Measurements from ENCODE around the gene EPHA4.
"Not testable (repeated sequence)": the region's sequence is repeated elsewhere in the genome, so short reads cannot be mapped to it uniquely, and the experiment has no call there.

Gene EPHA4

GRCh38 chr2:221533299-221533698 lies 38.8 kb downstream of the EPHA4 start:
- no peak for DNase-seq

DNA sequence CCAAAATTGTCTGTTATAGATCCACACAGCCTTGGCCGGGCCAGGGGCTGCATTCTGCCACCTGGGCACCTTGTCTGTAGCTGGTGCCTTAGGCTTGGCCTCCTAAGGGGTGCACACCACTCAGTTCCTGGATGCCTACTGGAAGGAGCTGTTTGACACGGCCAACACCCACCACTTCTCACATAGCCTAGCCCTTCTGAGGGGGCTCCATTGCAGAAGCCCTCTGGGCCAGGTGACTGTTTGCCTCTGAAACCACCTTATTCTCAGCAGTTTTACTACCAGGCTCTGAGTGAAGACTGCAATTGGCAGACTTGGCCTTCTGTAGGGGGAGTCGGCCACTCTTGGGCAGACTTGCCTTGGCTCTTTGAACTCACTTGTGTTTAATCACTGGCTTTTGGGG lies 39.5 kb downstream of the EPHA4 start:
- no peak for DNase-seq

DNA sequence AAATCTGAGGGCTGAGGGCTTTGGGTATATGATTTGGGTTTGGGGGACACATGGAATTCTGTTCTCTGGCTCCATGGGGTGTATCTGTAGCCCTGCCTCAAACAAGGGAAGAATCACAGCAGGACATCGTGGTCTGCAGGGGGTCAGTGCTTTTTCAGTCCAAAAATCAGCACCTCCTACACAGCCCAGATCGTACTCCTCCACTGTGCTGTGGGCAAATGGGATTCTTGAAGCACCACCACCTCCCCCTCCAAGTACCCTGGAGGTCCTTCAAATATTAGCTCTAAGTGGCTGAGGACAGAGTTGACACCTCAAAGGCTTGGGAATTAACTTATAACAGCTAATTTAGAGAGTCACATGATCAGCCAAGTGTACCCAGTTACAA lies 41.5 kb downstream of the EPHA4 start:
- DNase-seq = no peak

DNA sequence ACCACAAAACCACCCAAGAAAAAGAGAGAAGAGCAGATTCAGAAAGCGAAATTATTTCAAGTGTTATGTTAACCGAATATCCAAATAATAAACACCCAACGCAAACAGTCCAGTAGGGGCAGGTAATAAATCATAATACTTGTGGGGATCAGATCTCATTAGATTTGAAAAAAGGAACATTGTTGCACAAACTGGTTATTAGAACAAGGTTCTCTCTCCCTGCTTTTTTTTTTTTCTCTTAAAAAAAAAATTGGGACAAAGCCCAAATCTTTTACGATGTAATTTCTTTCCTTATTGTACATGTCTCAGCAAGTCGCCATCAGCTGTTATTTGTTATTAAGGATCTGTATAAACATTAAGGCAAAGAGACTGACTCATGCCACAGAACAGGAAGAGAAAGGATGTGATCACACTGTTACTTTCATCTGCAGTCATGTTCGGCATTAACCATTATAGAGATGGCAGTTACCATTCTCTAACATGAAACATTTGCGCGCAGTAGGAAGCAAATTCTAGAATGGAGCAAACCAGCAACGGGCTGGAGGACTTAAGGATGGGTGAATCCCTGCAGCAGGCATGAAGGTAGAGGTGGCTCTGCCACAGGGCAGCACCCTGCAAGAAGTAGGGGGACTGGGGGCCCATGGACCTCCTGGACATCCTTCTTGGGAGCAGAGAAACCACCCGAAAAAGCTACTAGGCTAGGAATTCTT lies 42.0 kb downstream of the EPHA4 start:
- DNase-seq = no peak

GRCh38 chr2:221529177-221529942 lies 42.7 kb downstream of the EPHA4 start:
- DNase-seq = no peak

DNA sequence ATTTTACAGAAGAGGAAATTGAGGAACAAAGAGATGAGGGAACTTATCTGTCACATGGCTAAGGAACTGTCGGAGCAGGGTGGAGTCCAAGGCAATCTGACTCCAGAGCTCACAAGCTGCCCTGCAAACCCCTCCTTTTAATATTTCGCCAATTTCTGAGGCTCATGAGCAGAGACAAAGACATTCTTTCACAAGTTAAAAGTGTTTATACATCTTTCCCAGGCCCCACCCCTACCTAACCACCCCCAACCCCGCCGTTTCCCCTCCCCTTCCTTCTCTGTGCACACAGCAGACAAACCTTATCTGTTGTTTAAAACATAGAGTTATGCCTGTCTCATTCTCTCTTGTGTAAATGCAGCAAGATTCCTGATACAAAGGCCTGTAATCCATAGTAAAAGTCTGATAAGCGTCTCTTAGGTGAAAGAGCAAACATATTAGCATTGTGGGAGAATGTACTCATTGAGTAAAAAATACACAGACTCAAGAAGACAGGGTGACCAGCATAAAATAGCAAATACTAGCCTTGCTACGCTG lies 44.3 kb downstream of the EPHA4 start:
- no peak for DNase-seq

DNA sequence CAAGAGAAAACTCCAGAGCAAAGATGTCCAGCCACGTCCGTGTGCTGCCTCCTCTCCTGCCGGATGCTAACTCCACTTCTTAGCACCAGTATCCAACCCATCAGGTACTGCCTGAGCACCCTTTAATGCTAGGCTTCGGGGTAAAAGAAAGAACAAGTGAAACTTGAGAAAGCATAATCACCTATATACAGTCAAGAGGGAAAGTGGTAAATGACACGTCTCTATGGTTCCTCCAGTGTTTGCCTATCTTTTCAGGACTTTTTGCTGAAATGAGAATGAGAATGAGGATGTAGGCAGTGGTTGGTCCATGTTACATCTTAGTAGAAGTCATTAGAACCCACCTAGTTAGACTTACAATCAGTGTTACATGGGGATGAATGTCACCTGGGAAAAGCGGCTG lies 47.9 kb downstream of the EPHA4 start:
- no peak for DNase-seq

GRCh38 chr2:221521233-221521845 lies 50.8 kb downstream of the EPHA4 start:
- no peak for DNase-seq

GRCh38 chr2:221518935-221519625 lies 53.0 kb downstream of the EPHA4 start:
- DNase-seq = no peak

- DNase-seq = no peak
These were observed 53.7 kb downstream of the EPHA4 start for GRCh38 chr2:221518201-221518934.

DNA sequence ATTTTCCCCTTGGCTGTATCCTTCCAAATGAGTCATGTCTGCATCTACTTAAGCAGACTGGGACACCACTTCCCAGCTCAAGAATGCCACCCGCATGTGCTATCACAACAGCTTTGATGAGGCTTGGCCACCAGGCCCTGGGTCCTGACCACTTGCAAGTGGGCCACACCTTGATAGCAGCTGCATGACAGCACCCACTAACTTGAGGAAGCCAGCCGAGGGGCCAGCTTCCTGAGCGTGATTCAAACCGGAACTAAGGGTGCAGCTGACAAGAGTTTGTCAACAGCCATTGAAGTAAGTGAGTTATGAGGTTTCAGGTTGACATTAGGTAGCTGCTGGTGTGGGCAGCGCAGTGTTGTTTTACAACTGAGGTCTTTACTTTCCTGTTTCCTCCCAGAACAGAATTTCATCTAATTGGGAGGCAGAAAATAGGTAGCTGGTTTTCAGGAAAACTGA lies 54.4 kb downstream of the EPHA4 start:
- DNase-seq = no peak

GRCh38 chr2:221517146-221517695 lies 54.9 kb downstream of the EPHA4 start:
- DNase-seq = no peak

DNA sequence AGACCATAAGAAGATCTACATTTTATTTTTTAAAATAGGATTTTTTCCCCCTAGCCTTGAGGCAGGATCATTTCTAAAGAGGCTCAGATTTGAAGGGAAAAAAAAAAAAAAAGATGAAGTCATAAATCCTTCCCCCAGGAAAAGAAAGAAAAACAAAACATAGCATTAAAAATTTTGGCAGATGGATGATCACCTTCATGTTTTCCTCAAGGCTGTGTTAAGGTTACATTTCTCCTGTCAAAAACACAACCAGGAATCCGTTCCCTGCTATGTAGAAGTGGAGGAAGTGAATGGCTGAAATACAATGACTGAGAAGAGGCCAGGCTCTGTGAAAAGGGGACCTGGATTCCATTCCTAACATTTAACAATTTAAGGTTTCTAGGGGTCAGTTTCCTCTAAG lies 56.2 kb downstream of the EPHA4 start:
- DNase-seq = no peak

DNA sequence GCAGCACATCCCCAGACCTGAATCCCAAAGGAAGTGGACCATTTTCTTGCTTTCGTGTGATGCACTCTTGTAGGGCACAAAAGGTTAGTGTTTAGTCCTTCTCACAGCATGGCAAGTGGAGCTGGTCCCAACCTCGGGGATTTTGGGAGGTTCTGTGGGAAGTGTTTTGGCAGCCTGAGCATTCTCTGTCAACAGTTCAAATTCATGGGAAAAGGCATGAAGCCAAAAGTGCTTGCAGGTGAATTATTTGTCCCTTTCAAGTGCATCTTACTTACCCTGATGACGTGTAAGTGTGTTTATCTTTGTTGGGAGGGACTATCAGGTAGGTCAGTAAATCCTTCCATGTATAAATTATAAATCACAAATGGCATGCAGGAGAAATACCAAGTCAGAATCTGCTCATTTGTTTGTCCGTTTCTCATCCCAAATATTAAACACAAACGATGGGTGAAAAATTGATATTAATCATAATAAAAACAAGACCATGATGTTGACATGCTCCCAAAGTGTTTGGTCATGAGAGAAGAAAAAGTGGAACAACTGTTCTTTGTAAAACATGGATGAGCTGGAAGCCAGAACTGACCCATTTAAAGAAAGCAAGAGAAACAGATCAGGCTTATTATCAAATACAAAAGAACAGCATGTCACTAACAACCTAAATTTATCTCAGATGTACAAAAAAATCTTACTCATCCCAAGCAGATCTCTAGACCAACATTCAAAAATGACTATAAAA lies 57.6 kb downstream of the EPHA4 start:
- no peak for DNase-seq

DNA sequence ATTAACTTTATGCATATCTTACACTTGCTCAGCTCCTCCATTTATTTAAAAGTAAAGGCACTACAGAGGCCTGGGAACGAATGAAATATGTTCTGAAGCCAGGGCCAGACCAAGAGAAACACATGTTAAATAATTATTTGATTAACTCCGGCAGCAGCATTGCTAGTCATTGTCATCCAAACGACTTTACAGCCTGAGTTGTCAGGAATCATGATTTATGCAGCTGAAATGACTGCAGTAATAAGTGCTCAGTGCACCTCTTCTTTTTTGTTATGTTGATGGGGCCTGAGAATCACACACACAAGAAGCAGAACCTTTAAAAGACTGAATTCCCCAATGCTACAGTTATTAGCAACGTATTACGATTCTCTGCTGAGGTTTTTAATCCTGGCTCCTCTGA lies 58.9 kb downstream of the EPHA4 start:
- no peak for DNase-seq

DNA sequence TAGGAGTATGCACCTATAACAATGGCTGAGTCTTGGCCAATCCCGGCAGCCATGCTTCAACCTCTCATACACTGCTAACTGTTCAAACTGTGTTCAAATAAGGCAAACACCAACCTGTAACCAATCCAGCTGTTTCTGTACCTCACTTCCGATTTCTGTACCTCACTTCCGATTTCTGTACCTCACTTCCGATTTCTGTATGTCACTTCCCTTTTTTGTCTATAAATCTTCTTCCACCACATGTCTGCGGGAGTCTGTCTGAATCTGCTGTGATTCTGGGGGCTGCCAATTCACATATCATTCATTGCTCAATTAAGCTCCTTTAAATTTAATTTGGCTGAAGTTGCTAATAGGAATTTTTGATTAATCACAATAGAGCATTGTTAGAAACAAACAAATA lies 60.8 kb downstream of the EPHA4 start:
- not testable (repeated sequence) for DNase-seq

- DNase-seq = no peak
These were observed 65.6 kb downstream of the EPHA4 start for GRCh38 chr2:221506469-221506868.

GRCh38 chr2:221505605-221506004 lies 66.5 kb downstream of the EPHA4 start:
- DNase-seq = no peak

- no peak for DNase-seq
These were observed 67.2 kb downstream of the EPHA4 start for GRCh38 chr2:221504905-221505304.

DNA sequence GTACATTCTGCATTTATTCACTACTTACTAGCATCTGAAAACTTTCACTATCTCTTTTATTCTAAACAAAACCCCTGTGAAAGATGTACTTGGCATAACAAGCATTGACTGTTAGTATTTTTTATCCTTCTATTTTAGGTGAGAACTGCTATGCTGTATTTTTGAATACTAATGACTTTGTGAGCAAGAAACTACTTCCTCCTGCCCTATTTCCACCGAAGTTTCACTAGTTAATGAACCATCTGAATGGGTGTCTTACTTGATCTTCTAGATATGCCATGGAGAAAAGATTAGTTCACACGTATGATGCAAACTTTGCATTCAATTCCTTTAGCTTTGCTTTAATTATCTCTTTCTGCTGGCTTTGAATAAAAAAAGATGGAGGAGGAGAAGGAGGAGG lies 68.1 kb downstream of the EPHA4 start:
- no peak for DNase-seq

DNA sequence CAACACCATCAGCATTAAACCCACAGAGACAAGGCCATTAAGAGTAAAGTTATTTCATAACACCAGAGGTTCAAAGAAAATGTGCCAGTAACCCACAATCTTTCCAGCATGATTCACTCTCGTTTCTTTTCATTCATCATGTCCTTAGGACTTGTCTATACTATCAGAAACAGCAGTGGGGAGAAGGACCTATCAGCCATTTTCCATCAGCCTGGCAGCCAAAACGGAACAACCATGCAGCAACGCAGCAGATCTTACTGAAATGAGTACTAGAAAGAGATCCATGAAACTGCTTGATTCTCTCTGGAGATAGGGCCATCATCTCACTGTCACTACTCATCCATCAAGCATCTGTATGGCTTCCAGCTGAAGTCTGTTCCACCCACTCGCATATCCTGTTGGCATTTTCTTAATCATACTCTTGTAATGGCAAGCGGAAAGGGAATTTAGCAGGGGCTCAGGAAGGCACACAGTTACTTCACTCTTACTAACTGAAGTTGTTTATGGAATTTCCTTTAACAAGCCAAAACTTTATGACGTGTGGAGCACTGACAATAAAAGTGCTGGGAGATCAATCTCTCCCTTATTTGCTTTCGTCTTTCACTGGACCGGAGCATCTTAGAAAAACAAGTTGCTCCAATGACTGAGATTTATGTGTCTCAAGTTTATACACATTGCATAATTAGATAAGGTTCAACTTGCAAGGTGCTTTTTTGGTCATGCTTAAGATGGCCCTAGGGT lies 69.7 kb downstream of the EPHA4 start:
- no peak for DNase-seq
